Posterior cingulate gyrus (tissue), 11 donors: ENCODE results near the gene GABPB1.

Experiments
- DNase-seq, 10 donors: peaks; one replicate each; pipeline versions ENCODE4 v3.0.0 to v3.0.0-alpha.2; 2020 to 2021; ENCODE audit warnings: mixed read lengths in 3 of 10
- intact Hi-C: fragments of 100-400 bp; cut with DNase I; formaldehyde crosslinking; loops from one replicate; pipeline ENCODE4 v1.15.1; 2023

The GABPB1 gene

GRCh38 chr15:50350621-50351020, 4.4 kb downstream of the GABPB1 start:
- intact Hi-C loops, result no loop called here
- no peak for DNase-seq

- no peak for DNase-seq
- intact Hi-C loops, result no loop called here
These were observed 9.7 kb downstream of the GABPB1 start for GRCh38 chr15:50345298-50345697.

- DNase-seq, result no peak
- intact Hi-C loops, result no loop called here
These were observed 11.0 kb downstream of the GABPB1 start for GRCh38 chr15:50344006-50344464.

GRCh38 chr15:50341616-50342136, 13.3 kb downstream of the GABPB1 start:
- no peak for DNase-seq
- intact Hi-C loops, result no loop called here

GRCh38 chr15:50340416-50340815, 14.6 kb downstream of the GABPB1 start:
- DNase-seq, result no peak
- intact Hi-C loops, result no loop called here

- intact Hi-C loops, result no loop called here
- DNase-seq, result no peak
These were observed 15.3 kb downstream of the GABPB1 start for GRCh38 chr15:50339717-50340116.

- no peak for DNase-seq
- intact Hi-C loops, result no loop called here
These were observed 19.7 kb downstream of the GABPB1 start for GRCh38 chr15:50335251-50335650.

- no peak for DNase-seq
- intact Hi-C loops, result no loop called here
These were observed 21.8 kb downstream of the GABPB1 start for GRCh38 chr15:50333229-50333628.

- intact Hi-C loops, result no loop called here
- DNase-seq, result no peak
These were observed 24.1 kb downstream of the GABPB1 start for GRCh38 chr15:50330921-50331320.

- intact Hi-C loops, result no loop called here
- DNase-seq, result no peak
These were observed 26.9 kb downstream of the GABPB1 start for GRCh38 chr15:50328116-50328515.

- intact Hi-C loops, result no loop called here
- DNase-seq, result no peak
These were observed 33.3 kb downstream of the GABPB1 start for GRCh38 chr15:50321680-50322210.

GRCh38 chr15:50320504-50320903, 34.5 kb downstream of the GABPB1 start:
- intact Hi-C loops, result no loop called here
- DNase-seq, result no peak

GRCh38 chr15:50318697-50319096, 36.3 kb downstream of the GABPB1 start:
- DNase-seq, result no peak
- intact Hi-C loops, result no loop called here

GRCh38 chr15:50315814-50316630, 39.0 kb downstream of the GABPB1 start:
- no peak for DNase-seq
- intact Hi-C loops, result no loop called here

GRCh38 chr15:50312636-50313035, 42.4 kb downstream of the GABPB1 start:
- intact Hi-C loops, result no loop called here

GRCh38 chr15:50307799-50308198, 47.2 kb downstream of the GABPB1 start:
- no peak for DNase-seq
- intact Hi-C loops, result no loop called here

More at GRCh38 chr15:50312636-50313035, 42.4 kb downstream of the GABPB1 start:
- no peak for DNase-seq

- intact Hi-C loops, result no loop called here
- no peak for DNase-seq
These were observed 50.2 kb downstream of the GABPB1 start for GRCh38 chr15:50304836-50305235.

GRCh38 chr15:50302581-50302980, 52.4 kb downstream of the GABPB1 start:
- no peak for DNase-seq
- intact Hi-C loops, result no loop called here

GRCh38 chr15:50298340-50298739, 56.7 kb downstream of the GABPB1 start:
- intact Hi-C loops, result no loop called here
- no peak for DNase-seq

GRCh38 chr15:50295966-50296365, 59.0 kb downstream of the GABPB1 start:
- intact Hi-C loops, result no loop called here
- DNase-seq, result no peak

GRCh38 chr15:50289749-50290148, 65.2 kb downstream of the GABPB1 start:
- intact Hi-C loops, result no loop called here
- no peak for DNase-seq
